Daoy (cell line): ENCODE measurements around the gene ACACB. TPM values are rescaled to one million over a fixed set of nuclear protein-coding genes. Genes with fewer than 3 reads are reported as not detected.

Source experiments
- DNase-seq: peaks from one replicate; pipeline ENCODE4 v3.0.0-alpha.2; 2015; ENCODE audit warnings: low read depth
- total RNA-seq: library from RNA; depleted of rRNA; stranded (reverse); fragments of >200 nt; shearing (Covaris generic); gene quantifications from 2 replicates; pipeline ENCODE4 v1.2.3, GENCODE V29; 2014

ACACB gene
- total RNA-seq, 1 experiment from 2014 or later = 2.3 TPM

DNA sequence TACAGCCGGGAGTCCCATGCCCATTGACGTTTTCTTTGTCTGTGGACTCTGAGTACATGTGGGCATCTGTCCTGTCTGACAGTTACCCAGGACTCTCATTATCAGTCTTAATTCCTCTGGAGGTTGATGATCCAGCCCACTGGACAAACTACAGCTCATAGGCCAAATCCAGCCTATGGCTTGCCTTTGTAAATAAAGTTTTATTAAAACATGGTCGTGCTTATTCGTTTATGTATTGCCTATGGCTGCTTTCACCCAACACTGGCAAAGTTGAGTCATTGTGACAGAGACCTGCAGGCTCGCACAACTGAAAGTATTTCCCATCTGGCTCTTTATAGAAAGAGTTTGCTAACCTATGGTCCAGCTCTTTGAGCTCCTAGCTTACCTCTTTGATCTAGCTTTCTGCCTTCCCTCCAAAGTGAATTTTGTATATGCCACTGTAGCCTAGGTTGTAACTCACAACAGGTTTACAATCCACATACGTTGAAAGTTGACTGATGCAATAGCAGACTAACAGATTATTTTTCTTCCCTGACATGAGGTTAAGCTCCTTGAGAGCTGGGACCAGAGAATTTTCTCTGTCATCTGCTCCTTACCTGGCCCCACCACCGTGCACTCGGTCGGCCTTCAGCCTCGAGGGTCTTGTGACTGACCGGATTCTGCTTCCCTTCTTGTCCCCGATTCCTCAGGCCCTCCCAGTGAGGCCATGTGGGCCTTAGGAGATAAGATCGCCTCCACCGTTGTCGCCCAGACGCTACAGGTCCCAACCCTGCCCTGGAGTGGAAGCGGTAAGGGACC lies 57.3 kb downstream of the ACACB start:
- no peak for DNase-seq

DNA sequence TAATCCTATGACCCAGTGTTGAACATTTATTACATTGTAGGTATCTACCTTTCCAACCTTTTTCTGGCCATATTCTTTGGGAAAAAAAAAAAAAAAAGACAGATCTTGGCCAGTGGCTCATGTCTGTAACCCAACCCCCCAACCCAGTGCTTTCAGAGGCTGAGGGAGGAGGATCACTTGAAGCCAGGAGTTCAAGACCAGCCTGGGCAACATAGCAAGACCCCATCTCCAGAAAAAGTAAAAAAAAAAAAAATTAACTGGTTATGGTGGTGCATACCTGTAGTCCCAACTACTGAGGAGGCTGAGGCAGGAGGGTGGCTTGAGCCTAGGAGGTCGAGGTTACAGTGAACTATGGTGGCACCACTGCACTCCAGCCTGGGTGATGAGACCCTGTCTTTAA lies 58.1 kb downstream of the ACACB start:
- no peak for DNase-seq

DNA sequence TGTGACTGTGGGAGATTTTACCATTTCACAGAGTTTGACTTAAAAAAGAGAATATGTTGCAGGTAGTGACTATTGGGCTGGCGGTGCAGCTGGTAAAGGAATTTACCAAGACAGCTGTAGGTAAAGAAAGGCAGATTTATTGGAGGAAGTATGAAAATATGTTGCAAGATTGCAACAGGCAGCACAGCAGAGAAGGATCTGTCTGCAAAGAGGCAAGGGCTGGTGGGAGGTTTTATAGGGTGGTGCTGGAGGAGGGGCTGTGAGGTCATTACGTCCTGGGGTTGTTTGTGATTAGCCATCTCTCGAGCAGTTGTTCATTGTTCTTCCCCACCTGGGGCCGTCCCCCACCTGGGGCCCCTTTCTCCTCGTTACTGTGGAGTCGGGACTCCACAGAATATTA lies 62.1 kb downstream of the ACACB start:
- DNase-seq = no peak

DNA sequence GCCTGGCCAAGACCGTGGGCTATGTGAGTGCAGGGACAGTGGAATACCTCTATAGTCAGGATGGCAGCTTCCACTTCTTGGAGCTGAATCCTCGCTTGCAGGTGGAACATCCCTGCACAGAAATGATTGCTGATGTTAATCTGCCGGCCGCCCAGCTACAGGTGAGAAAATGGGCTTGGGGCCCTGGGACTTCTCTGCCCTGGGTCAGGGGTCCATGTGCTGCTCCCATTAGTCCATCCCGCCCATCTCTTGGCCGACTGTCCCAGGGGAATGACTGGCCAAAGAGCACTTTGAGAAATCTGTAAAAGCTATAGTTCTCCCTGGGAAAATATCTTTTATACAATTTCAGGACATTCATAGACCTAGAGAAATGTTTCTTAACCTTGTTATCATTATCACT lies 63.5 kb downstream of the ACACB start:
- no peak for DNase-seq

DNA sequence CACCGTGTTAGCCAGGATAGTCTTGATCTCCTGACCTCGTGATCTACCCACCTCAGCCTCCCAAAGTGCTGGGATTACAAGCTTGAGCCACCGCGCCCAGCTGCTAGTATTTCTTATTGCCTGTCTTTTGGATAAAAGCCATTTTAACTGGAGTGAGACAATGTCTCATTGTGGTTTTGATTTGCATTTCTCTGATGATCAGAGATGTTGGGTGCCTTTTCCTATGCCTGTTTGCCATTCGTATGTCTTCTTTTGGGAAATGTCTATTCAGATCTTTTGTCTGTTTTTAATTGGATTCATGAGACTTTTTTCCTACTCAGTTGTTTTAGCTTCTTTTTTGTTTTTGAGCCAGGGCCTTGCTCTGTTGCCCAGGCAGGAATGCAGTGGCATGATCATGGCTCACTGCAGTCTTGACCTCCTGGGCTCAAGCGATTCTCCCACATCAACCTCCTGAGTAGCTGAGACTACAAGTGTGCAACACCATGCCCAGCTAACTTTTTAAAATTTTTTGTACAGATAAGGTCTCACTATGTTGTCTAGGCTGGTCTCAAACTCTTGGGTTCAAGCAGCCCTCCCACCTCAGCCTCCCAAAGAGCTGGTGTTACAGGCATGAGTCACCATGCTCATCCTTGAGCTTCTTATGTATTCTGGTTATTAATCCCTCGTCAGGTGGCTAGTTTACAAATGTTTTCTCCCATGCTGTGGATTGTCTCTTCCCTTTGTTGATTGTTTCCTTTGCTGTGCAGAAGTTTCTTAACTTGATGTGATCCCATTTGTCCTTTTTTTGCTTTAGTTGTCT lies 65.9 kb downstream of the ACACB start:
- peak; percentile 47 for DNase-seq

DNA sequence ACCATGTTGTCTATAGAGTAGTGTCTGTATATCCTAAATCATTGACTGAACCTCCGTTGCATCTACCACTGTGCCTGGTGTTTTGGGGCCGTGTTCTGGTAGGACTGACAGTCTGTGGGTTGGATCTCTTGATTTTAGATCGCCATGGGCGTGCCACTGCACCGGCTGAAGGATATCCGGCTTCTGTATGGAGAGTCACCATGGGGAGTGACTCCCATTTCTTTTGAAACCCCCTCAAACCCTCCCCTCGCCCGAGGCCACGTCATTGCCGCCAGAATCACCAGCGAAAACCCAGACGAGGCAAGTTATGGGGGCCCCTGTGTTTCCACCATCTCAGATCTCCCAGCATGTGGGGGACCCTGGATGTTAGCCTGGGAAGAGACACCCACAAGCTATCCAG lies 69.1 kb downstream of the ACACB start:
- DNase-seq = no peak

DNA sequence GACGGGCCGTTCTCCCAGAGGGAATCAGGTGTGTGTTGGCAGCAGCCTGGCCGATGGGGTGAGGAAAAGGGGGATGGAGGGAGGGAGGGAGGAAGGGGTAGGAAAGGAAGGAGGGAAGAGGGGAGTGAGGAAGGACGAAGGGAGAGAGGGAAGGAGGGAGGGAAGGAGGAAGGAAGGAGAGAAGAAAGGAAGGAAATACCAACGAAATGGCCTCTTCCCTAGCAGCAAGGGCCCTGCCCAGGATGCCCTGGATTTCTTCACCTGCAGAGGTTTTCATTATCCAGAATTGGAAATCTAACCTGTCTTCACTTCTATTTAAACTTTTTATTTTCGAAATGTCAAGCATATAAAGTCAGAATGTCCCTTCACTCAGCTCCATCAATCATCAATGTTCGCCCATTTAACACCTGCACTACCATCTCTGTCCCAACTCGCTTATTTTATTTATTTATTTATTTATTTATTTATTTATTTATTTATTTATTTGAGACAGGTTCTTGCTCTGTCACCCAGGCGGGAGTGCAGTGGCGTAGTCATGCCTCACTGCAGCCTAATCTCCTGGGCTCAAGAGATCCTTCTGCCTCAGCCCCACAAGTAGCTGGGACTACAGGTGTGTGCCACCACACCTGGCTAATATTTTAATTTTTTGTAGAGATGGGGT lies 70.7 kb downstream of the ACACB start:
- DNase-seq = no peak

DNA sequence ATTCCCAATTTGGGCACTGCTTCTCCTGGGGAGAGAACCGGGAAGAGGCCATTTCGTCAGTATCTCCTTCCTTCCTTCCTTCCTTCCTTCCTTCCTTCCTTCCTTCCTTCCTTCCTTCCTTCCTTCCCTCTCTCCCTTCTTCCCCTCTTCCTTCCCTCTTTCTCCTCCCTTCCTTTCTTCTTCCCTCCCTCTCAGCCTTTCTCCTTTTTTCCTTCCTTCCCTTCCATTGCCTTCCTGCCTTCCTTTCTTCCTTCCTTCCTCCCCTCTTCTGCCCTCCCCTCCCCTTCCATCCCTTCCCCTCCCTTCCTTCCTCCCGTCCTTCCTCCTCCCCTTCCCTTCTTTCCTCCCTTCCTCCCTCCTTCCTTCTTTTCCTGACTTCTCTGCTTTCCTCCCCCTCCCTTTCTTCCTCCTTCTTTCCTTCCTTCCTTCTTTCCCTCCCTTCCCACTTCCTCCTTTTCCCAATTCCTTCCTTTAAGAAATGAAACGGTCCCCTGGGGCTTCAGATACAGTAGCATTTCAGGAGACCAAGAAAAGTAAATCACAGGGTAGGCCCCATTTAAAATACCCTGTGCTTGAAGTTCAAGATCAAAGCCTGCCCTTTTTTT lies 71.8 kb downstream of the ACACB start:
- DNase-seq = no peak

DNA sequence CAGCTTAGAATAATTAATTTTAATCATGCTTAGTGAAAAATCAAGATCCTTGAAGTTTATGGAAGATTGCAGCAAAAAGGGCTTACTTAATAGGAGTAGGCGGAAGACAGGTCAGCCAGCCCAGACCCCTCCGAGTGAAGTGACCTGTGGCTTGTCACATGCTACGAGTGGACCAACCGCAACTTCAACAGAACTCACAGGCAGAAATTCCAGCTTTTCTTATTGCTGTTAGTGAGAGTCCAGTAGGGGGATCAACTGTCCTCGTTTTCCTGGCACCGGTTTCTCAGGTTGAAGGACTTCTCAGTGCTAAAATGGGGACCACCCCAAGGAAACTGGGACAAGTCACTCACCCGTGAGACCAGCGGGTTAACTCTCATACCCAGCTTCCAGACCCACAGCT lies 72.9 kb downstream of the ACACB start:
- DNase-seq = no peak

DNA sequence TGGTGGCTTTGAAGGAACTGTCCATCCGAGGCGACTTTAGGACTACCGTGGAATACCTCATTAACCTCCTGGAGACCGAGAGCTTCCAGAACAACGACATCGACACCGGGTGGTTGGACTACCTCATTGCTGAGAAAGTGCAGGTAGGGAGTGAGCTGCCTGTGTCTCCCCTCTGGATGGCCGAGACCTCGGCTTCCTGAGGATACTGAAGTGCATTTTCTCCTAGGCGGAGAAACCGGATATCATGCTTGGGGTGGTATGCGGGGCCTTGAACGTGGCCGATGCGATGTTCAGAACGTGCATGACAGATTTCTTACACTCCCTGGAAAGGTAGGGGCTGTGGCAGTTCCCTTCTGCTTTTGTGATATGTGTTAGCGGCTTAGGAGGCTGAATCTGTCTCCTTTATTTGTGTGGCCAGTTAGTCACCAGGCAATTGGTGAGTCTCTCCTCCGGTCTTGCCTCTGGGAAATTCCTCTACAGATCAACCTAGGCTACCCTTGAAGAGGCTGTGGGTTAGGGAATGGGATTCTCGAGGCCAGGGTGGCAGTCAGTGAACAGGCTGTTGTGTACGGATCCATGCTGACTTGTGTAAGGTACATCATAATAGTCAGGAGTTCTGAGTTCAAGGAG lies 75.3 kb downstream of the ACACB start:
- peak; percentile 75 for DNase-seq

DNA sequence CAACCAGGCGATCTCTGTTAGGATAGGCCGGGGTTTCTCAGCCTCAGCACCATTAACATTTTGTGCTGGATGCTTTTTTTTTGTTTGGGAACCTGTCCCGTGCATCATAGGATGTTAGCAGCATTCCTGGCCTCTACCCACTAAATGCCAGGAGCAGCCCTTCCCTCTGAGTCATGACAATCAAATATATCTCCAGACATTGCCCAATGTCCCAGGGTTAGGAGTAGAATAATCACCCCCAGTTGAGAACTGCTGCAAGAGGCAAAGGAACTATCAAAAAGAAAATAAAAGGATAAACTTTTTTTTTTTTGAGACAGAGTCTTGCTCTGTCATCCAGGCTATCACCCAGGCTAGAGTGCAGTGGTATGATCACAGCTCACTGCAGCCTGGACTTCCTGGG lies 76.0 kb downstream of the ACACB start:
- peak; percentile 86 for DNase-seq

DNA sequence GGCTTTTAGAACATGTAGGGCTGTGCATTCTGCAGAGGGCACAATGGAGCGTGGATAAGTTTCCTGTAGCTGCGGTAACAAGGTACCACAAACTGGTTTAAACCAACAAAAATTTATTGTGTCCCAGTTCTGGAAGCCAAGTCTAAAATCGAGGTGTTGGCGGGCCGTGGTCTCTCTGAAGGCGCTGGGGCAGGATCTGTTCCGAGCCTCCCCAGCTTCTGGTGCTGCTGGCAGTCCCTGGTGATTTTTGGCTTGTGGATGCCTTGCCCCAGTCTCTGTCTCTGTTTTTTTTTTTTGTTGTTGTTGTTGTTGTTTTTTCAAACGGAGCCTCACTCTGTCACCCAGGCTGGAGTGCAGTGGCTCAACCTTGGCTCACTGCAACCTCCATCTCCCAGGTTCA lies 77.5 kb downstream of the ACACB start:
- DNase-seq = no peak

DNA sequence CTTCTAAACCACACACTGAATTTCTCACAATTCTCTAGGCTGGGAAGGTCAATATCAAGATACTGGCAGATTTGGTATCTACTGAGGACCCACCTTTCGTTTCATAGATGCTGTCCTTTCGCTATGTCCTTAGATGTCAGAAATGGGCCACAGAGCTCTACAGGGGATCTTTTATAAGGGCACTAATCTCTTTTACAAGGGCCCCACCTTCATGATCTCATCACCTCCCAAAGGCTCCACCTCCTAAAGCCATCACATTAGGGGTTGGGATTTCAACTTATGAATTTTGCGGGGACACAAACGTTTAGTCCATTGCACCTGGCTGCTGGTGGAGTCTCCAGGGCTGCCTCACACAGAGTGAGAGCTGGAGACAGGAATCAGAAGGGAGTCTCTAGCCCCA lies 79.9 kb downstream of the ACACB start:
- DNase-seq = no peak

DNA sequence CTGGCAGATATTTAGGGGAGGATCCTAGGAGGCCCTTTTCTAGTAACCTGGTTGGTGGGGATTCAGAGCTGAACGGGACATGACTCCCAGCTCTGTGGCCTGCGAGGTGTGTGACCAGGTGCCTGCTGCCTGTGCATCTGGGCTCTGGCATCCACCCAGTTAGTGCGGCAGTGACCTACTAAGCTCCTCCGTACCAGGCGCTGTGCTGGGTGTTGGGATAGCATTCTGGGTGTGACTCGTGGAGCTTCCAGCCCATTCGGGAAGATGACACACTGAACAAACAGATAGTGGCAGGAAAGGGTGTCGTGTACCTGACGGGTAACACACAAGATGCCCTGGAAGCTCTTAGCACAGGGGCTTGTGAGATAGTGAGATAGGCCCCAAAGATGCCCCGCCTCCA lies 80.9 kb downstream of the ACACB start:
- no peak for DNase-seq

DNA sequence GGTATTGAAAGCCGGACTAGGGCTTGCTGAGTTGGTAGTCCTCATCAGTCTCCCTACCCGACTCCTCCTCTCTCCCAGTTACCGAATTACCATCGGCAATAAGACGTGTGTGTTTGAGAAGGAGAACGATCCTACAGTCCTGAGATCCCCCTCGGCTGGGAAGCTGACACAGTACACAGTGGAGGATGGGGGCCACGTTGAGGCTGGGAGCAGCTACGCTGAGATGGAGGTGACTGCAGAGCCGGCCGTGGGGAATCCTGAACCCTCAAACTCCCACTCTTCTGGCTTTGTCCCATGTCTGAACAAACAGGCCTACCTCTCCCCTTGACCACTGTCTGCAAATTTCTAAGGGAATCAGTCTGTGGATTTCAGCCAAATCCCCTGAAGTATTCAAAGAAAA lies 82.9 kb downstream of the ACACB start:
- DNase-seq = no peak

DNA sequence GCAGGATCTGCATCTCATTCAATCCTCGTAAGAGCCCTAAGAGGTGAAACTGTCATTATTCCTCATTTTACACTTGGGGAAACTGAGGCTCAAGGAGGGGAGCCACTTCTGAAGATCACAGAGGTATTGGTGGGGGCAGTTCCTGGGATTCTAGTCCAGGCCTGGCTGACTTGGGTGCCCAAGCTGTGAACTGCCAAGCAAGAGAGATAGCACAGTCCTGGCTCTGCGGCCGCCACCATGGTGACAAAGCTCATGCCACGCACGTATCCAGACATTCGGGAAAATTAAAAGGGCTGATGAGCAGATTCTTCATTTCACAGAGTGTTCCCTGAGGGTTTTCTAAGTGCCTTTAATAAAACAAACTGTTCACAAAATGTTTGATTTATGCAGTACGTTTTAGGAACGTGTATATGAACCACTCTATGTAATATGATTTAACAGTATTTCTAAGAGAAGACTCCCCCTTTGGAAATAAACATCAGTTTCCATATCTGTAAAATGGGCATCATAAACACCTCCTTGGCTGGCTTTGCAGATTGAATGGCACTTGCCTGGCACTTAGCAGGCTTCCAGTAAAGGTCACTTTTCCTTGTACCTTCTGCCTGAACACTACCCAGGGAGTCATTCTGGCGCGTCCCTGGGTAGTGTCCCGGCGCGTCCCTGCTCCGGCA lies 84.6 kb downstream of the ACACB start:
- DNase-seq = no peak

DNA sequence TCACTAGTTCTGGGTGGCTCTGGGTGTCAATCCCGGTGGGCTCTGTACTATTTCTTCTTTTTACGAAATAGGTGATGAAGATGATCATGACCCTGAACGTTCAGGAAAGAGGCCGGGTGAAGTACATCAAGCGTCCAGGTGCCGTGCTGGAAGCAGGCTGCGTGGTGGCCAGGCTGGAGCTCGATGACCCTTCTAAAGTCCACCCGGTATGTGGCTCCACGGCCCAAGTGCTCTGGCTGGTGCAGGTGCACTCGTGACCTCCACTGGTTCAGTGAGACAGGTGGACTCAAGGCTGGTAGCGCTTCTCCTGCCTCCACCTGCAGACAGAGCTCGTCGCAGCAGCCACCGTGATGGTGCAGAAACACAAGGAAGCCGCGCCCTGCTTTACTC lies 85.1 kb downstream of the ACACB start:
- DNase-seq = no peak

DNA sequence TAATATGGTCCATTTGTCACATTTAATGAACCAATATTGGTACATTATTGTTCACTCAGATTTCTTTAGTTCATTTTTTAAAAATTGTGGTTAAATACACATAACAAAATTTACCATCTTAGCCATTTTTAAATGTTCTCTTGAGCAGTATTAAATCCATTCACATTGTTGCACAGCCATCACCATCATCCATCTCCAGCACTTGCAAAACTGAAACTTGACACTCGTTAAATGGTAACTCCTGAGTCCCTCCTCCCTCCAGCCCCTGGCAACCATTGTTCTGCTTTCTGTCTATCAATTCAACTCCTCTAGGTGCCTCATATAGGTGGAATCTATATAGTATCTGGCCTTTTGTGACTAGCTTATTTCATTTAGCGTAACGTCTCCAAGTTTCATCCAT lies 86.4 kb downstream of the ACACB start:
- no peak for DNase-seq

DNA sequence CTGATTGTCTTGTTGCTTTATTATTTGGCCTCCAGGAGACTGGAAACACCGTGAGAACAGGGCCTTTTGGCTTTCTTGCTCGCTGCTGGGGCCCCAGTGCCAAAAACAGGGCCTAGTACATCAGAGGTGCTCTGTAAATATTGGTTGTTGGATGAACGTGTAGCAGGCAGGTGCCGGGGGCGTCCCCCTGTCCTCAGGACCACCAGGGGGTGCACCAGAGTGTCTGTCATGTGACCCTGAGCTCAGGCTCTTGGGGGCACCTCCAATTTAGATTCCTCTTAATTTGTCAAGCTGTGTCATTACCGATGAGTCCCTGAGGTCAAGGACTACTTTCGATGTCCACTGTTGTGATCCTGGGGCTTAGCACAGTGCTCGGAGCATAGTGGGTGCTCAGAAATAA lies 87.1 kb downstream of the ACACB start:
- DNase-seq = no peak

DNA sequence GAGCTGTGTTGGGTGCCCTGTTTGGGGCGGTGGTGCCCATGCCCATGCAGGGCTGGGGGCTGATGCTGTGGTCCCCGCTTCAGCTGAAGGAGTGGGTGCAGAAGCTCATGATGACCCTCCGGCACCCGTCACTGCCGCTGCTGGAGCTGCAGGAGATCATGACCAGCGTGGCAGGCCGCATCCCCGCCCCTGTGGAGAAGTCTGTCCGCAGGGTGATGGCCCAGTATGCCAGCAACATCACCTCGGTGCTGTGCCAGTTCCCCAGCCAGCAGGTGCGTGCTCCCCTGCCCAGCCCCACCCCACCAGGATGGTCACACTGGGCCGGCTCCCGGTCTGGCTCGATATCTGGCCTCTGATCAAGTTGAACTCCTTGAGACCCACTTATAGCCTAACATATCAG lies 92.7 kb downstream of the ACACB start:
- DNase-seq = no peak

DNA sequence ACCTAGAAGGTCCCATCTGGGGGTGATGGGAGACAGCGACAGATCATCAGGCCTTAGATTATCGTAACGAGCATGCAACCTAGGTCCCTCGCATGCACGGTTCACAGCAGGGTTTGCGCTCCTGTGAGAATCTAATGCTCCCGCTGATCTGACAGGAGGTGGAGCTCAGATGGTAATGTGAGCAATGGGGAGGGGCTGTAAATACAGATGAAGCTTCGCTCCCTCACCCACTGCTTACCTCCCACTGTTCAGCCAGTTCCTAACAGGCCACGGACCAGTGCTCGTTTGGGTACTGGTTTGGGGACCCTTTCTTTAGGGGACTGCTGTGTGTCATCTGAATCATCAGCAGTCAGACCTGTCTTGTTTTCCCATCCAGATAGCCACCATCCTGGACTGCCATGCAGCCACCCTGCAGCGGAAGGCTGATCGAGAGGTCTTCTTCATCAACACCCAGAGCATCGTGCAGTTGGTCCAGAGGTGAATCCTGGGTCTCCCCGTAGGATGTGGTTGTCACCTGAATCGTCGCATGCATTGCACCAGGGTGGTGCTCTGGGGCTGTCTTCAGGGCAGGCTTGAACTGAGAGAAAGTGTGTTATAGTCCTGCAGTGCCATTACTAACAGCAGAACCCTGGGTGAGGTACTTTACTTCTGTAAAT lies 96.2 kb downstream of the ACACB start:
- no peak for DNase-seq
